Measurements from ENCODE around the gene CTSZ. TPM values are rescaled to one million over a fixed set of nuclear protein-coding genes. Genes with fewer than 3 reads are reported as not detected.

The CTSZ gene
- total RNA-seq, 2 donors from 2014 or later: 93.6 to 130 TPM

- intact Hi-C loops (cut with DNase I): no loop called here
- TF ChIP-seq POLR2AphosphoS5 (IDR thresholded peaks at IDR 0.05) (no peak), CTCF (IDR thresholded peaks at IDR 0.05) (no peak), POLR2A (IDR thresholded peaks at IDR 0.05) (no peak)
- no peak for DNase-seq (ENCODE audit: low spot score)
Measured at GRCh38 chr20:58976061-58976730, 30.9 kb downstream of the CTSZ start.

GRCh38 chr20:58975353-58975752 lies 31.7 kb downstream of the CTSZ start:
- no peak overlapping the region for H3K27ac ChIP-seq
- whole genome bisulfite sequencing: 100% methylated on average over 1 of the region's 1 CpG

More at GRCh38 chr20:58976061-58976730, 30.9 kb downstream of the CTSZ start:
- 95% methylated on average over 3 of the region's 3 CpGs for WGBS
- no peaks in the 10 kb centered on the region for H3K27me3 ChIP-seq (replicated peaks; ENCODE audit: insufficient read depth)
- no peak overlapping the region for H3K27ac ChIP-seq
- H3K9me3 ChIP-seq: no peaks in the 10 kb centered on the region
- no peaks in the 10 kb centered on the region for H3K36me3 ChIP-seq
- no peak overlapping the region for H3K4me3 ChIP-seq
- H3K4me1 ChIP-seq (replicated peaks): no peaks in the 10 kb centered on the region

GRCh38 chr20:58973866-58974265 lies 33.2 kb downstream of the CTSZ start:
- no peak for TF ChIP-seq CTCF (IDR thresholded peaks at IDR 0.05)
- no peak for TF ChIP-seq POLR2AphosphoS5 (IDR thresholded peaks at IDR 0.05)
- no peak for TF ChIP-seq POLR2A (IDR thresholded peaks at IDR 0.05)
- no peaks in the 10 kb centered on the region for H3K4me1 ChIP-seq (replicated peaks)
- no peak for DNase-seq (ENCODE audit: low spot score)
- H3K4me3 ChIP-seq: no peak overlapping the region
- no peaks in the 10 kb centered on the region for H3K27me3 ChIP-seq (replicated peaks; ENCODE audit: insufficient read depth)
- intact Hi-C loops (cut with DNase I): no loop called here
- WGBS: 97% methylated on average over 3 of the region's 3 CpGs
- H3K36me3 ChIP-seq: no peaks in the 10 kb centered on the region
- H3K9me3 ChIP-seq: no peaks in the 10 kb centered on the region
- H3K27ac ChIP-seq: no peak overlapping the region

More at GRCh38 chr20:58975353-58975752, 31.7 kb downstream of the CTSZ start:
- Histone ChIP-seq H3K9me3 (no peaks in the 10 kb centered on the region), H3K27me3 (replicated peaks; ENCODE audit: insufficient read depth) (no peaks in the 10 kb centered on the region), H3K4me1 (replicated peaks) (no peaks in the 10 kb centered on the region), H3K36me3 (no peaks in the 10 kb centered on the region), H3K4me3 (no peak overlapping the region)
- no peak for DNase-seq (ENCODE audit: low spot score)
- no peak for TF ChIP-seq POLR2AphosphoS5 (IDR thresholded peaks at IDR 0.05)
- no peak for TF ChIP-seq POLR2A (IDR thresholded peaks at IDR 0.05)
- TF ChIP-seq CTCF (IDR thresholded peaks at IDR 0.05): no peak
- intact Hi-C loops (cut with DNase I): no loop called here

GRCh38 chr20:58973179-58973578 lies 33.9 kb downstream of the CTSZ start:
- no peak overlapping the region for H3K27ac ChIP-seq
- no peak for DNase-seq (ENCODE audit: low spot score)
- no peaks in the 10 kb centered on the region for H3K9me3 ChIP-seq
- no peaks in the 10 kb centered on the region for H3K36me3 ChIP-seq
- no peaks in the 10 kb centered on the region for H3K4me1 ChIP-seq (replicated peaks)
- intact Hi-C loops (cut with DNase I): no loop called here
- TF ChIP-seq CTCF (IDR thresholded peaks at IDR 0.05) (no peak), POLR2AphosphoS5 (IDR thresholded peaks at IDR 0.05) (no peak), POLR2A (IDR thresholded peaks at IDR 0.05) (no peak)
- H3K27me3 ChIP-seq (replicated peaks; ENCODE audit: insufficient read depth): no peaks in the 10 kb centered on the region
- no peak overlapping the region for H3K4me3 ChIP-seq
- WGBS: 85% methylated on average over 4 of the region's 4 CpGs

GRCh38 chr20:58971429-58971828 lies 35.6 kb downstream of the CTSZ start:
- no peaks in the 10 kb centered on the region for H3K9me3 ChIP-seq
- no peaks in the 10 kb centered on the region for H3K4me1 ChIP-seq (replicated peaks)
- no peaks in the 10 kb centered on the region for H3K36me3 ChIP-seq
- H3K27me3 ChIP-seq (replicated peaks; ENCODE audit: insufficient read depth): no peaks in the 10 kb centered on the region
- 75% methylated on average over 6 of the region's 6 CpGs for WGBS
- H3K27ac ChIP-seq: no peak overlapping the region
- DNase-seq (ENCODE audit: low spot score): no peak
- H3K4me3 ChIP-seq: no peak overlapping the region
- no peak for TF ChIP-seq POLR2A (IDR thresholded peaks at IDR 0.05)
- TF ChIP-seq CTCF (IDR thresholded peaks at IDR 0.05): no peak
- no peak for TF ChIP-seq POLR2AphosphoS5 (IDR thresholded peaks at IDR 0.05)
- intact Hi-C loops (cut with DNase I): no loop called here
